GM12874 (cell line): ENCODE results near the gene SKOR2.
A peak's percentile ranks its signal among the peaks of the same experiment; 100 is the strongest.

Source experiments
- TF ChIP-seq, protein P1 (sequence below): IDR thresholded peaks from 2 replicates; pipeline ENCODE4 v1.5.1; 2011; ENCODE audit warnings: low read depth, mild to moderate bottlenecking, control low read depth, low read length, moderate library complexity; ENCODE audit not compliant: insufficient read depth

SKOR2 gene

DNA sequence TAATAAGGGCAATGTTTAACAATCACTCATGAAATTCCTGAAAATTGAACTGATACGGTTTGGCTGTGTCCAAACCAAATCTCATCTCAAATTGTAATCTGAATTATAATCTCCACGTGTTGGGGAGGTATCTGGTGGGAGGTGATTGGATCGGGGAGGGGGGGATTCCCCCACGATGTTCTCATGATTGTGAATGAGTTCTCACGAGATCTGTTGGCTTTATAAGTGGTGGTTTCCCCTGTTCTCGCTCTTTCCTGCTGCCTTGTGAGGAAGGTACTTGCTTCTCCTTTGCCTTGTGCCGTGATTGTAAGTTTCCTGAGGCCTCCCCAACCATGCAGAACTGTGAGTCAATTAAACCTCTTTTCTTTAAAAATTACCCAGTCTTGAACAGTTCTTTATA is 34.0 kb upstream of the SKOR2 start:
- TF ChIP-seq, protein P1, sequence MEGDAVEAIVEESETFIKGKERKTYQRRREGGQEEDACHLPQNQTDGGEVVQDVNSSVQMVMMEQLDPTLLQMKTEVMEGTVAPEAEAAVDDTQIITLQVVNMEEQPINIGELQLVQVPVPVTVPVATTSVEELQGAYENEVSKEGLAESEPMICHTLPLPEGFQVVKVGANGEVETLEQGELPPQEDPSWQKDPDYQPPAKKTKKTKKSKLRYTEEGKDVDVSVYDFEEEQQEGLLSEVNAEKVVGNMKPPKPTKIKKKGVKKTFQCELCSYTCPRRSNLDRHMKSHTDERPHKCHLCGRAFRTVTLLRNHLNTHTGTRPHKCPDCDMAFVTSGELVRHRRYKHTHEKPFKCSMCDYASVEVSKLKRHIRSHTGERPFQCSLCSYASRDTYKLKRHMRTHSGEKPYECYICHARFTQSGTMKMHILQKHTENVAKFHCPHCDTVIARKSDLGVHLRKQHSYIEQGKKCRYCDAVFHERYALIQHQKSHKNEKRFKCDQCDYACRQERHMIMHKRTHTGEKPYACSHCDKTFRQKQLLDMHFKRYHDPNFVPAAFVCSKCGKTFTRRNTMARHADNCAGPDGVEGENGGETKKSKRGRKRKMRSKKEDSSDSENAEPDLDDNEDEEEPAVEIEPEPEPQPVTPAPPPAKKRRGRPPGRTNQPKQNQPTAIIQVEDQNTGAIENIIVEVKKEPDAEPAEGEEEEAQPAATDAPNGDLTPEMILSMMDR: no peak

DNA sequence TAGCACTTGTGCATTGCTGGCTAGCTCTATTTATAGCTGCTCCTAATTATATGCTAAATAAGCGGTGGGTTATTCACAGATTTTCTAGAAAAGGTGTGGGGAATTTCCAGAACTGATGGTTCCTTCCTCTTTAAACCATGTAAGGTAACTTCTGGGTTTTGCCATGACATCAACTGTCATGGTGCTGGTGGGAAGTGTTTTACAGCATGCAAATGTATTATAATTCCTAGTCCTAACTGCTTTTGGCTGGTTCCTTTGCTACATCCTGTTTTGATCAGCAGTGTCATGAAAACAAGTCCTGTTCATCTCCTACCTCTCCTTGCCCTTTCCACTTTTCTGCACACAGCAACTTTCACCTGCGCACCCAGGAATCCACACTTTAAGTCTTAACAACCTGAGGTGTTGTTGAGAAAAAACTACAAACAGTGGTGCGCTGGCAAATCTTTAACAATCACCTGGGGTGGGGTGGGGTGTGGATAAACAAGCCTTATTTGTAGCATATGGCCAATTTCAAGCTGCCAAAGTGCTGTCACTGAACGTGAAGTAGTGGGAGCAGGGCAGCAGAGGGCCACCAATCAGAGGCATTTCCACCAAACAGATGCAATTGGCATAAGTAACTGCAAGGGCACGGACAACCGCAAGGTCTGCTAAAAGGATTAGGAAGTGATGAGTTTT is 33.4 kb upstream of the SKOR2 start:
- TF ChIP-seq, protein P1: no peak

DNA sequence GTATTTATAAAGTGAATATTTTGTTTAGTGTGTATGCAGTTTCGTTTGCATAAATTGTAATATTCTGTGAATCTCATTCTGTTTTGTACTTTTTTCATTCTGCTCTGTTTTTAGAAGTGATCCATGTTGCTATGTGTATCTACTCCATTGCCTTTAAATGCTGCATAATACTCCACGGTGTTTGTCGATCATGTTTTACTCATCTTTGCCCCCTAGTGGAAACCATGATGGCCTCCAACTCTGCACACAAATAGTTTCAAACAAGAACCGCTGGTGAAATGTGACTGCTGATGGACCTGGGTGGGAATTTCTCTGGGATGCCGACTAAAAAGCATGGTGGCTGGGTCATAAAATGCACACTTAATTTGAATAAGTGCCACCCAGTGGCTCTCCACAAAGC is 32.0 kb upstream of the SKOR2 start:
- TF ChIP-seq, protein P1: peak; percentile 36; the same call in 1 of the 2 replicates

DNA sequence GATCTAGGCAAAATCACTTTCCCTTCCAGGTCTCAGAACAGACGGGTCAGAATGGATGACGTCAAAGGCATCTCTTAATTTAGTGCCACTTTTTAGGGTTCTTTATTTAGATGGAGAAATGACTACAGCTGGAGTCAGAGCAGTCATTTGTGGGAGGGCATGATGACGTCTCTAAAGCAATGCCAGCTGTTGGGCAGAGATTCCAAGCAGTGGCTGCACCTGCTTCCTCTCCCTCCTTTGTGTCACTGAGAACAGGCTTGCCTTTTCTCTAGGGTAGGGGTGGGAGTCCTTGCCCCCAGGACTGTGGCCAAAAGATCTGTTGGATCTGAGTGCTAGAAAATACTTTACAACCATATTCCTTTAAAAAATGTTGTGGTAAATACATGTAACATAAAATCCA is 28.7 kb upstream of the SKOR2 start:
- TF ChIP-seq, protein P1: no peak

DNA sequence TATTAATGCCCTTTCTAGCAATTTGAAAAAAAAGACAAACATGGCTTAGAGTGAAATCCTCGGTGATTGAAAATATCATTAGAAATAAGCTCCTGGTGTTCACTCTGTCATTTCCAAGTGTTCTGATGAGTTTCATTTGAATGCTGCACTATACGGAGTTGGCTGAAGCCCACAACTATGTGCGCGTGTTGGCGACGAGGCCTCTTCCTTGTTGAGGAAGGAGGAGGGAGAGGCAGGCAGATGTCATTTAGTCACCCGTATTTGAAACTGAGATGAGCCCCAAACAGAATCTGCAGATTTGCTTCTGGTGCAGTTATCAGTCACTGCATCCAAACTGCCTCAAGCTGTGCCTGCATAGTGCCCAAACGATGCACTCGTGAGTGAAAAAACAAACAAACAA is 23.5 kb upstream of the SKOR2 start:
- TF ChIP-seq, protein P1: no peak

DNA sequence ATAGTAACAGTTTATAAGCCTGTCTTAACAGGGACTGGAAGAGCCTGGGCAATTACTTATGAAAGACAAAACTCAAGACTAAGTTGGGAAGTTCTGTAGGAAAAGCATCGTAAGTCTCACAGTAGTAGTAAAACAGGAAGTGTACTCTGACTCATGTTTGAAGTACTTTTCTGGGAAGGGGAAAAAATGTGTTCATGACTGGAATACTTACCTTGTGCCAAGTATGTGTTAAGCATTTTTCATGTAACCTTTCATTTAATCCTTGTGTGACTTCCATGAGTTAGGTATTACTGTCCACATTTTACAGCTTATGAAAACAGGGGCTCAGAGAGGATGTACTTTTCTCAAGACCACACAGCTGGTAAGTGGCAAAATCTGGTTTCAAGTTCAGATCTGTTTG is 13.7 kb upstream of the SKOR2 start:
- TF ChIP-seq, protein P1: no peak

DNA sequence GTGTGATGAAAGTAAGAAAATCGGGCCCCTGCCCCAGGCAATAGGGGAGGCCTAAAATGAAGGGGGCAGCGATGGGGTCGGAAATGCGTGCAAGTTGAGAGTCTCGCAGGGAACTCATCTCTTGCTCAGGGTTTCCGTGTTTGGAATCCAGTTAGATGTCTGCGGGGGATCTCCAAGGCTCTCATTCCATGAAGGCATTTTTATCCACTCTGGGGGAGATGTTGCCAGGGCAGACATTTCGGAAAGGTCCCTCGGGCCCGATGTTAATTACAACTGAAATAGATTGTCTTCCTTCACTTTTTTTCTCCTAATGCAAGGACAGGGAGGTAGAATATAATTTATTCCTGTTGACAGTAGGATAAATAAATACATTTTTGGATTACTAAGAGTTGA is 12.8 kb upstream of the SKOR2 start:
- TF ChIP-seq, protein P1: no peak
